WTC11 (cell line): Measurements from ENCODE around the gene PCDH9.

Experiments used
- CREM ChIP-seq: sonication (generic); formaldehyde crosslinking; IDR thresholded peaks from 2 replicates; pipeline ENCODE4 v1.8.1; 2022; ENCODE audit warnings: mild to moderate bottlenecking, missing genetic modification reagents, moderate library complexity
- ETV6 ChIP-seq: sonication (generic); formaldehyde crosslinking; IDR thresholded peaks from 2 replicates; pipeline ENCODE4 v1.8.1; 2022; ENCODE audit warnings: mild to moderate bottlenecking, missing genetic modification reagents
- SMAD4 ChIP-seq: sonication (generic); formaldehyde crosslinking; IDR thresholded peaks from 2 replicates; pipeline ENCODE4 v1.8.0; 2022; ENCODE audit warnings: mild to moderate bottlenecking, missing genetic modification reagents
- SP1 ChIP-seq: sonication (generic); formaldehyde crosslinking; conservative IDR thresholded peaks from 2 replicates; pipeline ENCODE4 v1.8.1; 2022; ENCODE audit warnings: missing genetic modification reagents
- TF ChIP-seq, protein P1 (sequence below): fragments of 200-600 bp; IDR thresholded peaks from 2 replicates; pipeline ENCODE4 v1.8.0; 2022; ENCODE audit warnings: antibody characterized with exemption

GRCh38 chr13:66543780-66544179, 686.4 kb downstream of the PCDH9 start:
- TF ChIP-seq, protein P1, sequence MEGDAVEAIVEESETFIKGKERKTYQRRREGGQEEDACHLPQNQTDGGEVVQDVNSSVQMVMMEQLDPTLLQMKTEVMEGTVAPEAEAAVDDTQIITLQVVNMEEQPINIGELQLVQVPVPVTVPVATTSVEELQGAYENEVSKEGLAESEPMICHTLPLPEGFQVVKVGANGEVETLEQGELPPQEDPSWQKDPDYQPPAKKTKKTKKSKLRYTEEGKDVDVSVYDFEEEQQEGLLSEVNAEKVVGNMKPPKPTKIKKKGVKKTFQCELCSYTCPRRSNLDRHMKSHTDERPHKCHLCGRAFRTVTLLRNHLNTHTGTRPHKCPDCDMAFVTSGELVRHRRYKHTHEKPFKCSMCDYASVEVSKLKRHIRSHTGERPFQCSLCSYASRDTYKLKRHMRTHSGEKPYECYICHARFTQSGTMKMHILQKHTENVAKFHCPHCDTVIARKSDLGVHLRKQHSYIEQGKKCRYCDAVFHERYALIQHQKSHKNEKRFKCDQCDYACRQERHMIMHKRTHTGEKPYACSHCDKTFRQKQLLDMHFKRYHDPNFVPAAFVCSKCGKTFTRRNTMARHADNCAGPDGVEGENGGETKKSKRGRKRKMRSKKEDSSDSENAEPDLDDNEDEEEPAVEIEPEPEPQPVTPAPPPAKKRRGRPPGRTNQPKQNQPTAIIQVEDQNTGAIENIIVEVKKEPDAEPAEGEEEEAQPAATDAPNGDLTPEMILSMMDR, result no peak
- TF ChIP-seq CREM (CRISPR knock-in tag), result no peak
- no peak for TF ChIP-seq ETV6 (CRISPR knock-in tag)
- TF ChIP-seq SMAD4 (CRISPR knock-in tag), result no peak
- TF ChIP-seq SP1 (CRISPR knock-in tag), result no peak
